ENCODE measurements around the gene GATM.

GATM gene, protein sequence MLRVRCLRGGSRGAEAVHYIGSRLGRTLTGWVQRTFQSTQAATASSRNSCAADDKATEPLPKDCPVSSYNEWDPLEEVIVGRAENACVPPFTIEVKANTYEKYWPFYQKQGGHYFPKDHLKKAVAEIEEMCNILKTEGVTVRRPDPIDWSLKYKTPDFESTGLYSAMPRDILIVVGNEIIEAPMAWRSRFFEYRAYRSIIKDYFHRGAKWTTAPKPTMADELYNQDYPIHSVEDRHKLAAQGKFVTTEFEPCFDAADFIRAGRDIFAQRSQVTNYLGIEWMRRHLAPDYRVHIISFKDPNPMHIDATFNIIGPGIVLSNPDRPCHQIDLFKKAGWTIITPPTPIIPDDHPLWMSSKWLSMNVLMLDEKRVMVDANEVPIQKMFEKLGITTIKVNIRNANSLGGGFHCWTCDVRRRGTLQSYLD

DNA sequence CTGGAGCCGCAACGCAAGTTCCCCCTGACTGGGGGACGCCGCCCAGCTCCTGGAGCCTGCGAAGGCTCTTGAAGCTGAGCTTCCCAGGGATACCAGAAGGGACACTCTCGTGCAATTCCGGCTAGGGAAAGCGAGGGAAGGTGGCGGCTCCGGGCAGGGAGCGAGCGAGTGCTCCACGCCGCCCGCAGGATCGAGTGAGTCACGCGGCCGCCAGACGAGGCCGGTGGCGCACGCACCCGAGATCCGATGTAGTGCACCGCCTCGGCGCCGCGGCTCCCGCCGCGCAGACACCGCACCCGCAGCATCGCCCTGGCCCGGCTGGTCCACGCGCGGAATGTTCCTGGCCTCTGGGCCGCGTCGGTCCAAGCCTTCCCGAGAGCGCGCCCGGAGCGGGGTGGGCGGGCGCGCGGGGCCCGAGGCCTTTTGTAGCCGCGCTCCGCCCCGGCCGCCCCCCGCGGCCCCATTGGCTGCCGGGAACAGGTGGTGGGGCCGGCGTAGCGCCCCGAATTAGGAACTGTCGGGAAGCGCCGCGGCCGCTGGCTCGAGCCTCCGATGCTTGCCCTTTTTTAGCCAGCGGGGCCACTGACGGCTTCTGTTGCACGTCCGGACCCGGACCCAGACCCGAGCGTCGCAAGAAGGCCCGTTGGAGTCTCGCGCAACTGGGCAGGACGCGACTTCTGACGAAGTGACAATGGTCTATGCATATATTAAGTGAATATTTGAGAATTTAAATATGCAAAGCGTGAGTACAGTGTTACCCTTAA is at the start of gene GATM:
Gene GATM (minus strand): TSS at position 396 of the 764 bp plus-strand sequence. CDS start 91 bp downstream, at position 305.
- peak; percentile 76 for DNase-seq

DNA sequence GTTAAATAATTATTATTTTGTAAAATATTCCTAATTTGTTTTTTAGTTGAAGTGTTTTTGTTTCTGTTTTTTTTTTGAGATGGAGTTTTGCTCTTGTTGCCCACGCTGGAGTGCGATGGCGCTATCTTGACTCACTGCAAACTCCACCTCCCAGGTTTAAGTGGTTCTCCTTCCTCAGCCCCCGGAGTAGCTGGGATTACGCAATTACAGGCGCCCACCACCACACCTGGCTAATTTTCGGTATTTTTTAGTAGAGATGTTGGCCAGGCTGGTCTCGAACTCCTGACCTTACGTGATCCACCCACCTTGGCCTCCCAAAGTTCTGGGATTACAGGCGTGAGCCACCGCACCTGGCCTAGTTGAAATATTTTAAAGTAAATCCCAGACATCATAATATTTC is 48.7 kb upstream of the GATM start:
- DNase-seq, result no peak

DNA sequence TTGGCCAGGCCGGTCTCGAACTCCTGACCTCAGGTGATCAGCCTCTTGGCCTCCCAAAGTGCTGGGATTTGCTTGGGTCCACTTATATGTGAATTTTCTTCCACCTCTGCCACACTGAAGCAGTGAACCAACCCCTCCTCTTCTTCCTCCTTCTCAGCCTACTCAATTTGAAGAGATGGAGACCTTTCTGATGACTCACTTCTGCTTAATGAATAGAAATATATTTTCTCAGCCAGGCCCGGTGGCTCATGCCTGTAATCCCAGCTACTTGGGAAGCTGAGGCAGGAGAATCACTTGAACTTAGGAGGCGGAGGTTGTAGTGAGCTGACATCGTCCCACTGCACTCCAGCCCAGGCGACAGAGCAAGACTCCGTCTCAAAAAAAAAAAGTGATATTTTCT is 46.8 kb upstream of the GATM start:
- peak; percentile 39 for DNase-seq

DNA sequence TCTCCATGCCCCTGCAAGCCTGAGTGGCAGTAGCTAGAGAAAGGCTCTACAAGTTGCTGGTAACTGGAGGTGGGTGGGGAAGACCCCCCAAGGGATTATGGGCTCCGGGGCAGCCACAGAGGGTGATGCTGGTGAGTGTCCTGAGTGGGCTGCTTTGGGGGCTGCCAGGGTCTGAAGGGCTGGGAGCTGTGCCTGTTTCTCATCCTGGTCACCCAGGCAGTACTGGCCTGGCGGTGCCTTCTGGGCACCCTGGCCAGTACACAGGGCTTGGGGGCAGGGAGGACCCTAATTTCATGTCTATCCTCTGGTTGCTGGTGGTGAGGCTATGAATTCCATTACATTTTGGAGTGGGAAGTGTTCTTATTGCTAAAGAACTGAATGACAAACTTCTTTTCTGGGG is 46.1 kb upstream of the GATM start:
- DNase-seq, result no peak

DNA sequence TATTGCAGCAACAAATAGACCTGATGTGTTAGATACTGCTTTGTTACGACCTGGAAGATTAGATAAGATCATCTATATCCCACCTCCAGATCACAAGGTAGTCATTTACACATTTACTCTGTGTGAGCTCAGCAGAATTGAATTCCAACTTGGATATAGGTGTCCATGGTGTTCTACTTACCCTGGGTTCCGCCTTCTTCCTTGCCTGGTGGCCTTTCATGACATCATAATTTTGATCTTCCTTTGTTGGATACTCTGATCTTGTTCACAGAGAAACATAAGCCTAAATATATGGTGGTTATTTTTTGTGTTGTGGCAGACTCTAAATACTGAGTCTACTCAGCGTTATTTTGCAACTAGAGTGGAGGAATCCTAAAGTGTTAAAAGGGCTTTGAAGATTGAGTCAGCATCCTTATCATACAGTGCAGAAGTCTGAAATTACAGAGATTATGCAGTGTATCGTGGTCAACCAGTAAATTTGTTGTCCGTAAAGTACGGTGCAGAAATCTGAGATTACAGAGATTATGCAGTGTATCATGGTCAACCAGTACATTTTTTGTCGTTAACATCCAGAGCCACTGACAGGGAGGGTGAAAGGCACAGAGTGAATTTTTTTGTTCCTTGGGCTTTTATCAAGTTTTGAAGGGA is 39.1 kb upstream of the GATM start:
- no peak for DNase-seq

DNA sequence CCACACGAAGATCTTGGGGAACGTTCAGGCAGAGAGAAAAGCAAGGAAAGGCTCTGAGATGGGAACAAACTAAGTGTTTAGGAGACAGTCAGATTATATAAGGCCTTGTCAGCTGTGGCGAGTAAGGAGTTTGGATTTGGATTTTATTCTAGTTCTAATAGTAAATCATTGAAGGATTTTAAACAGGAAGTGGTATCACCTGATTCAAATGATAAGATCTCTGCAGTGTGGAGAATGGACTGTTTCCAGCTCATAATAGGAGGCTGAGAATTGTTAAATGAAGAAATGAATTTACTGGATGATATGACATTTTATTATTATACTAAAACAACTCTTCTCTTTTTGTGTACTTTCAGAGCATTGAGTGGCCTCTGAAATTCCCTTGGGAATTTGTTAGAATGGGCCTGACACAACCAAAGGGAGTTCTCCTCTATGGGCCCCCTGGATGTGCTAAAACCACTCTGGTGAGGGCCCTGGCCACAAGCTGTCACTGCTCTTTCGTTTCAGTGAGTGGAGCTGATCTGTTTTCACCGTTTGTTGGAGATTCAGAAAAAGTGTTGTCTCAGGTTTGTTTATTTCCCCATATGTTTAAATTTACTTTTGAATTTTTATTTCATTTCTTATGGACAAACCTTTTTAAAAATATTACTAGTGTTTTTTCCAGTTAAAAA is 36.0 kb upstream of the GATM start:
- no peak for DNase-seq

DNA sequence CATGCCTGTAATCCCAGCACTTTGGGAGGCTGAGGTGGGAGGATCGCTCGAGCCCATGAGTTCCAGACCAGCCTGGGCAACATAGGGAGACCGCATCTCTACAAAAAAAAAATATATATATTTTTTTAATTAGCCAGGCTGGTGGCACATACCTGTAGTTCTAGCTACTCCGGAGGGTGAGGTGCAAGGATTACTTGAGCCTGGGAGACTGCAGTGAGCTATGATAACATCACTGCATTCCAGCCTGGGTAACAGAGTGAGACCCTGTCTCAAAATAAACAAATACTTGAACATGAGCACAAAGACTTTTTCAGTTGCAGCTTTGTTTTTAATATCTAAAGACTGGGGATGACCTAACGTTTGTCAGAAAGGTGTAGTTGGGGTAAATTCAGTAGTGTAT is 31.3 kb upstream of the GATM start:
- no peak for DNase-seq

DNA sequence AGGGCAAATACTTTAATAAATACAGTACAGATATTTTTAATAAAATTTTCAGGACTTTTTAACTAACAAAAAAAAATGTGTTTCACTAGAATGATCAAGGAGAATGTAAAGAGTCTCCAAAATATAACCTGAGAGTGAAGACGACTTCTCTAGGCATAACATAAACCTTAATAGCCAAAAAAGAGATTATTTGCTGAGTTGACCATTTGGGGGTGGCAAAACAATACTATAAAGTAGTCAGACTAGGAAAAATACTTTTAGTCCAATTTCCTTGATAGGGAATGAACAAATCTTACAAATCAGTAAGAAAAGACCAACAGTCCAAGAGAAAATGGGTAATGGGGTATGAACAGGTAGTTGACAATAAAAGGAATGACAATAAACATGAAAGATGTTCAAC is 29.4 kb upstream of the GATM start:
- no peak for DNase-seq

DNA sequence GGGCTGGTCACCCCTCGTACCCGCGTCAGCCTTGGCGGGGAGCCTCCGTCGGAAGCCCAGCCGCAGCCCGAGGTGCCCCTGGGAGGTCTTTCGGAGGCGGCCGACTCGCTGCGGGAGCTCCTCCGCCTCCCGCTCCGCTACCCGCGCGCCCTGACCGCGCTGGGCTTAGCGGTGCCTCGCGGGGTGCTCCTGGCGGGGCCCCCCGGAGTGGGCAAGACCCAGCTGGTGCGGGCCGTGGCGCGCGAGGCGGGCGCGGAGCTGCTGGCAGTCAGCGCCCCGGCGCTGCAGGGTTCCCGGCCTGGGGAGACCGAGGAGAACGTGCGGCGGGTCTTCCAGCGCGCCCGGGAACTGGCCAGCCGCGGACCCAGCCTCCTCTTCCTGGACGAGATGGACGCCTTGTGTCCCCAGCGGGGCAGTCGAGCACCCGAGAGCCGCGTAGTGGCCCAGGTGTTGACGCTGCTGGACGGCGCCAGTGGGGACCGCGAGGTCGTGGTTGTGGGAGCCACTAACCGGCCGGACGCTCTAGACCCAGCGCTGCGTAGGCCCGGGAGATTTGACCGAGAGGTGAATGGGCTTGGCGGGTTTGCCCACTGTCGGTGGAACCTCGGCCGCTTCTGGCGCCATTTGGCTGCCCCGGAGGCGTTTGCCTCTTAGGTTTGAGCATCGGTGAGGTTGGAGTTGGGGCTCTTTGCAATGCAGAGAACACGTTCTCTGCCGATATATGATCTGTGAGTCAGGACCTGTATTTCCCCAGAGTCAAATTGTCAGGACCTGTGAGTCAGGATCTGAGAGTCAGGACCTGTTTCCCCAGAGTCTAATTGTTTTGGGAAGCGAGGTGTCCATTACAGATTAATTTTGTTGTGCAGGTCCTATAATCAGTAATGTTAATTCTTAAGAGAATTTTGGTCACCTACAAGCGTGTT is 24.9 kb upstream of the GATM start:
- no peak for DNase-seq

DNA sequence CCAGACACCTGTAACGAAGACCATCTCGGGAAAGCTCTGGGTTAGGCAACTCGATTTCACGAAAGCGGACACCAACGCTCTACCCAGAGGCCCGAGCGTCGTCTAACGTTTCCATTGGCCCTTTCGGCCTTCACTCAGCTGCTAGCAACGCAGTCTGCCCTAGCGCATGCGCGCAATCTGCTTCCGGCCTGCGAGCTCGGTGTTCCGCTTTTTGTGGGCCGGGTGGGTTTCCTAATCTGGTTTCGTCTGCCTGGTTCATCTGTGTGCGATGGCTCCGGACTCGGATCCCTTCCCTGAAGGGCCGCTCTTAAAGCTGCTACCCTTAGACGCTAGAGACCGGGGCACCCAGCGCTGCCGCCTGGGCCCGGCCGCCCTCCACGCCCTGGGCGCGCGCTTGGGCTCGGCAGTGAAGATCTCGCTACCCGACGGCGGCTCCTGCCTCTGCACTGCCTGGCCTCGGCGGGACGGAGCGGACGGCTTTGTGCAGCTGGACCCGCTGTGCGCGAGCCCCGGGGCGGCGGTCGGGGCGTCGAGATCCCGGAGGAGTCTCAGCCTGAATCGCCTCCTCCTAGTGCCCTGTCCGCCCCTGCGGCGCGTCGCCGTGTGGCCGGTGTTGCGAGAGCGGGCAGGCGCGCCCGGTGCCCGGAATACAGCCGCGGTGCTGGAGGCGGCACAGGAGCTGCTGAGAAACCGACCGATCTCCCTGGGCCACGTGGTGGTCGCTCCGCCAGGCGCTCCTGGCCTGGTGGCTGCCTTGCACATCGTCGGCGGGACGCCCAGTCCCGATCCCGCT is 24.0 kb upstream of the GATM start:
- DNase-seq, result peak; percentile 98

DNA sequence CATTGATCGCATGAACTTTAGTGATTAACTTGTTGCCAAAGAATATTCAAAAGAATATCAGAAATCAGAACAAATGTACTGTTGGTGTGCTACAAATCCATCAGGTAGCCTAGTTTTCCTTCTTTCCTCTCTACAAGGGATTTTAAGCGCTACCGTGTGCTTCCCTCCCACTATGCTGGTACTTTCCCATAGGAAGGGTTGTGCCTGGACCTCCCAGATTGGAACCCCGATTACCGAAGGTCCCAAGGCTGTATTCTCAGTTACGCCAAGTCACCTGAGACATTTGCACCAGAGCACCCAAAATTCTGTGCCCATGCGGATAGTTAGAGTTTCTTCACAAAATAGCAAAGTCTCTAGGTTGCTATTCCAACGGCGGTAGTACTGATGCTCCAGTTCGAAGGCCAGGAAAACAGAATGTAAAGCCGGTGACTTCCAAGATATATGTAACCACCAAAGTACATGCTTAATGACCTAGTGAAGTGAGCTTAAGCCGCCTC is 23.4 kb upstream of the GATM start:
- no peak for DNase-seq

DNA sequence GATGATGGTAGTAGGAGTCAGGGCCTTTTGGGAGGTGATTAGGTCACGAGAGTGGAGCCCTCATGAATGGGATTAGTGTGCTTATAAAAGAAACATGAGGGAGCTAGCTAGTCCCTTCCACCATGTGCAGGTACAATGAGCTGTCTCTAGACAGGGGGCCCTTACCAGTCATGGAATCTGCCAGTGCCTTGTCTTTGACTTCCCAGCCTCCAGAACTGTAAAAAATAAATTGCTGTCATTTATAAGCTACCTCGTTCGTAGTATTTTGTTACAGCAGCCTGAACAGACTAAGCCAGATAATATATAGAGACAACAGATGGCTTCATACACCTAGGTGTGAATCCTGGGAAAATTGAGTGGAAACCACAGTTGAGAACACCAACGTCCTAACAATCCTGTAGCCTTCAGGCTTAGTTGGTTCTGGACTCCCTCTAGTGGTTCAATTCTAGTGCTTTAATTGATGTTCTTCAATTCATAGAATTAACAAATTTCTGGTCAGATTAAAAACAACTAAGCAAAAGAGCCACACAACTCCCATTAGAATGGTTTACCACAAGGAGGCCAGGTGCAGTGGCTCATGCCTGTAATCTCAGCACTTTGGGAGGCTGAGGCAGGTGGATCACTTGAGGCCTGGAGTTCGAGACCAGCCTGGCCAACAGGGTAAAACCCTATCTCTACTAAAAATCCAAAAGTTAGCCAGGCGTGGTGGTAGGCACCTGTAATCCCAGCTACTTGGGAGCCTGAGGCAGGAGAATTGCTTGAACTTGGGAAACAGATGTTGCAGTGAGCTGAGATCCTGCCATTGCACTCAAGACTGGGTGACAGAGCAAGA is 21.3 kb upstream of the GATM start:
- peak; percentile 86 for DNase-seq

DNA sequence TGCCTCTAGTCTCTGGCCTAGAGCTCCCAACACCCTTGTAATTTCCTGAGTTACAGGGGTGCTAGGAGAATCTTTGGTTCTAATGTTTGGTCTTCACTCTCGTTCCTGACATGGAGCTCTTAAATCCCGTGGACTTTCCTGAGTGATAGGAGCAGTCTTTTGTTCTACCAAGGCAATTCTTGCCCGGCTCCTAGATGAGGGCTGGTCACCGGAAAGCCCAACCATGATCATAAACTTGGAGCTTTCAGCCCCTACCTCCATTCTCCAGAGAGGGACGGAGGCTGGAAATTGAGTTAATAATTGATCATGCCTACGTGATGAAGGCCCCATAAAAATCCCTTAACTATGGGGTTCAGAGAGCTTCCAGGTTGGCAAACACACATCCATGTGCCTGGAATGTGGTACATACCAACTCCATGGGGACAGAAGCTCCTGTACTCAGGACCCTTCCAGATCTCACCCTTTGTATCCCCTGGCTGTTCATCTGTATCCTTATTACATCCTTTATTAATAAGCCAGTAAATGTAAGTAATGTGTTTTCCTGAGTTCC is 18.8 kb upstream of the GATM start:
- no peak for DNase-seq

DNA sequence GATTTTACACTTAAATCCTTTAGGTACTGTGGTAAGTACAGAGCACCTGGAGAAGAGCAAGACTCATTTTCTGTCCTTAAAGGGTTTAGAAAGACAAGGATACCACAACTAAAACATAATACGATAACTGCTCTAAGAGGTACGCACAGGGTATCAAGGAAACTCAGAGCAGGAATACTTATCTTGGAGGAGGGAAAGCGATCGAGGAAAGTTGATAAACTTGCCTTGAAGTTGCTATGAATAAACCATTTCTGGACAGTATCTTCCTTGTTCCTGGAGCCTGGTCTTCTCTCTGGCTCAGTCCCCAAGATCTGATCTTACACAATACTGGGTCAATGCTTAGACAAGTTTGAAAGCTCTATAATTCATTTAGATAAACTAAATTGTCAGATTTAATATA is 17.6 kb upstream of the GATM start:
- no peak for DNase-seq

DNA sequence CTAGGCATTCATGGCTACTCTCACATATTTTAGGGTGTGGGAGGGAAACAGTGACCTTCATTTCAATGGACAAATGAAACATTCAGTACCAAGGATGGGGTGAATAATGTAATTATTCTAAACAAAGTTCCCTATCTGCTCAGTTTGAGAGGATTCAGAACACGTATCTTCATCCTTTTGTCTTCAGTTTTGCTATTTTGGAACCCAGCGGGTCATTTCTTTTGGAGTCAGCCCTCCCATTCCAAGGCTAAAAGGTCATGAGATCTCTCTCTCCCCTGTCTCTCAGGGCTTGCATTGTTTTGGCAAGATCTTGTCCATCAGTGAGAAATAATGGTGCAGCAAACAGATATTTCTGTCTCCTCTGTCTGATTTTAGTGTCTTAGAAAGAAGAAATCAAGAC is 16.3 kb upstream of the GATM start:
- no peak for DNase-seq

DNA sequence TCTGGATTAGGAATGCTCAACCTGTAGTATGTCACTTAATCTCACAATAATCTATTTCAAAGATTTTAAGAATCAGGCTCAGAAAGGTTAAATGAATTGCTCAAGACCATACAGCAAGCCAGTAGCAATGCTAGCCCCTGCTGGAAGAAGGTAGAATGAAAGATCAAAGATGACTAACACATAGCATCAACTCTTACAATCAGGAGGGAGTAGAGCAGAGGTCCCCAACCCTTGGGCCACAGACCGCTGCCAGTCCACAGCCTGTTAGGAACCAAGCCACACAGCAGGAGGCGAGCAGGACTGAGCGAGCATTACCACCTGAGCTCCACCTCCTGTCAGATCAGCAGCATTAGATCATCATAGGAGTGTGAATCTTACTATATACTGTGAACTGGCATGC is 15.5 kb upstream of the GATM start:
- DNase-seq, result peak; percentile 12

DNA sequence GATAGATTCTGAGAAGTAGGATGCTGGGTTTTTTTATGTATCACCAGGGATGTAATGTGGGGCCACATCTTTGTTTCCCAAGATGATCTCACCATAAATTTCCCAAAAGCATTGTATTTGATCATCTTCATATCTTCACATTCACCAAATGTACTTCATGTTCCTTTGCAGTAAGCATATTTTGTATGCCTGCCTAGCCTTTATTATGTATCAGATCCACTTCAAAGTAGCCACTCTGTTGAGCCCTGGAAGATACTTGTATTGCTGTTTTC is 14.2 kb upstream of the GATM start:
- DNase-seq, result no peak

DNA sequence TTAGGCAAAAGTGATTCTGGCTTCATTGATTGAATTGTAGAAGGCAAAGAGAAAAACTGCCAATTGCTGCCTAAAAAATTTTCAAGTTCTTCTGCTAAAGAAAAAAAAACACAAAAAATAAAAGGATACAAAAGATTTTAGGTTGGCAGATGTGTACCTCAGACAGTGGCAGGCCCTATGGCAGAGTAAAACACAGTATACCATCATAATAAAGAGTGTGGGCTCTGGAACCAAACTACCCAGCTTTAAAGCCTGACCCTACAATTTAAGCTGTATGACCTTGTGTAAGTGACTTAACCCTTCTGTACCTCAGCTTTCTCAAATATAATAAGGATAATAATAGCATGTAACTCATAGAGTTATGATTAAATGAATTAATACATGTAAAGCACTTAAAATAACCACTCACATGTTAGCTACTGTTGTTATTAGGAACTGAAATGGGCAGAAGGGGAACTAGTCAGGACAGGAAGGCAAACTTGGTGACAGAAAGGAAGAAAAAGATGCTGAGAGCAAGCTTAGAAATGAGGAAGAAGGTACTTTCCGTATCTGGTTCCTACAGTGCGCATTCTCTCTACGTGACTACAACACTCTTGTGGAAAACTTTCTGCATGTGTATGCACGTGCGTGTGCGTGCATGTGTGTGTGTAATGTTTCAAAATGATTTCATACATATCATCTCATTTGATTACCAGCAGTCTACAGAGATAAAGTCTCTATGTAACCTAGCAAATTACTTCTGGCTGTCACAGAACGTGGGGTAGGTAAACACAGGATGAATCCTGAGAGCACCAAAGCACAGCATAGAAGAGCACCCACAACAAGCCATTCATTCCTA is 13.6 kb upstream of the GATM start:
- no peak for DNase-seq

DNA sequence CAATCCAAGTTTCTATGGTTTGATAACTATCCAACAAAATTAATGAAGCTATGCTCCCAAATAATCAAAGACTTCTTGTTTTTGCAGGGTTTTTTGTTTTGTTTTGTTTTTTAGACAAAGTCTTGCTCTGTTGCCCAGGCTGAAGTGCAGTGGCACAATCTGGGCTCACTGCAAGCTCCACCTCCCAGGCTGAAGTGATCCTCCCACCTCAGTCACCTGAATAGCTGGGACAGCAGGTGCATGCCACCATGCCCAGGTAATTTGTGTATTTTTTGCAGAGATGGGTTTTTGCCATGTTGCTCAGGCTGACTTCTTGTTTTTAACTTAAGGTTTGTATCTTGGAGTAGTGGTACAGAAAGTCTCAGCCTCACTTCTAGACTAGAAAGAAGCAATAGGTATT is 11.0 kb upstream of the GATM start:
- DNase-seq, result no peak
